Pancreas (tissue), 10 donors: ENCODE data around the gene VASH1. TPM values are rescaled to one million over a fixed set of nuclear protein-coding genes. Genes with fewer than 3 reads are reported as not detected.

ENCODE experiments used
- ATAC-seq, 4 donors: fragments of 200-7000 bp; cut with Tn5 transposase; one replicate each; pipeline versions ENCODE4 v1.8.0 to v1.9.1; 2020; ENCODE audit warnings: mild to moderate bottlenecking in 4 of 4, moderate library complexity in 4 of 4
- DNase-seq, 6 donors: peaks; one replicate each; pipeline ENCODE4 v3.0.0-alpha.2; 2020
- FAIRE-seq: peaks from 2 replicates; lab custom pipeline; 2012; peaks lifted over from hg19 to GRCh38; lab: Jason Lieb, UNC
- H3K27ac ChIP-seq, 4 donors: fragments of 200-600 bp; sonication (generic); 1 replicate in 3 of 4; 2 replicates in 1 of 4; pipeline versions ENCODE4 v1.5.0 to v1.8.0; 2020
- H3K27me3 ChIP-seq, 4 donors: fragments of 200-600 bp; one replicate each; pipeline ENCODE4 v1.8.0; 2021
- H3K36me3 ChIP-seq, 3 donors: fragments of 200-600 bp; sonication (generic) in 1 of 3; one replicate each; pipeline versions ENCODE4 v1.5.0 to v1.8.0; 2020 to 2021
- H3K4me1 ChIP-seq, 3 donors: fragments of 200-600 bp; one replicate each; pipeline ENCODE4 v1.8.0; 2021
- H3K4me3 ChIP-seq, 4 donors: fragments of 200-600 bp; sonication (generic) in 2 of 4; one replicate each; pipeline versions ENCODE4 v1.5.0 to v1.8.0; 2020 to 2021
- H3K9me3 ChIP-seq, 4 donors: fragments of 200-600 bp; one replicate each; pipeline ENCODE4 v1.8.0; 2021
- WGBS, 2 donors: extraction: QIAGEN DNeasy Blood & Tissue Kit; methylation state at CpG; one replicate each; pipeline ENCODE4 v1.1.7; 2013; 5-methylcytosine and 5-hydroxymethylcytosine counted together
- intact Hi-C, 3 donors: fragments of 100-400 bp; cut with DNase I; formaldehyde crosslinking; loops; one replicate each; pipeline versions ENCODE4 v1.11.1 to v1.14.2; 2022
- polyA plus RNA-seq, 2 donors: library from polyadenylated mRNA; stranded (reverse); fragments of 200-250 nt; gene quantifications; one replicate each; pipeline ENCODE4 v1.2.3, GENCODE V29; 2013
- total RNA-seq, 6 donors: library from RNA; stranded (reverse); fragmentation: NEBNext Ultra II Directional in 4 of 6; extraction: Animal tissue kit (Norgen Biotek cat#: 25700) in 4 of 6; gene quantifications; one replicate each; pipeline versions ENCODE4 v1.2.1 to v1.2.4, GENCODE V29; 2021 to 2023
- TF ChIP-seq, protein P1 (sequence below), 4 donors: fragments of 200-600 bp; sonication (generic) in 3 of 4; IDR thresholded peaks; one replicate each; pipeline versions ENCODE4 v1.5.0 to v1.8.0; 2021; ENCODE audit warnings: antibody characterized with exemption in 4 of 4
- donor health status: healthy with polysubstance abuse.
- donor health status: DM: no; HTN: no; CAD: no; lungs with moderate emphysema.
- donor health status: DM: no; HTN: no; CAD: no.
- donor health status: control.
- donor health status: control.
- donor health status: Bipolar disorder and iron deficiency.
- donor health status: DM: yes; HTN: yes; CAD: no.
- donor health status: DM: no; HTN: no; CAD: no.
- donor health status: DM: no; HTN: no; CAD: no.
- donor health status: DM: yes; HTN: yes; CAD: no.

VASH1 gene
- total and polyA plus RNA-seq, 8 donors, result 1.6 to 15.0 (median 4.7) TPM

GRCh38 chr14:76829650-76830421, 68.6 kb downstream of the VASH1 start:
- DNase-seq (peak; percentile 81 to 90 (median 88)), FAIRE-seq (no peak), ATAC-seq (peak; percentile 58 to 68 (median 64))
- intact Hi-C loops, result no loop called here
- H3K4me1 ChIP-seq, result peaks cover 65 to 75% (median 68%) of the 10 kb centered on the region in 3 donors
- no peaks in the 10 kb centered on the region for H3K36me3 ChIP-seq
- no peaks in the 10 kb centered on the region for H3K9me3 ChIP-seq
- peak overlapping the region in 1 of 4 donors; percentile 47 for H3K4me3 ChIP-seq
- 15 to 23% methylated on average over 7 of the region's 7 CpGs for WGBS, 2 donors
- TF ChIP-seq, protein P1, sequence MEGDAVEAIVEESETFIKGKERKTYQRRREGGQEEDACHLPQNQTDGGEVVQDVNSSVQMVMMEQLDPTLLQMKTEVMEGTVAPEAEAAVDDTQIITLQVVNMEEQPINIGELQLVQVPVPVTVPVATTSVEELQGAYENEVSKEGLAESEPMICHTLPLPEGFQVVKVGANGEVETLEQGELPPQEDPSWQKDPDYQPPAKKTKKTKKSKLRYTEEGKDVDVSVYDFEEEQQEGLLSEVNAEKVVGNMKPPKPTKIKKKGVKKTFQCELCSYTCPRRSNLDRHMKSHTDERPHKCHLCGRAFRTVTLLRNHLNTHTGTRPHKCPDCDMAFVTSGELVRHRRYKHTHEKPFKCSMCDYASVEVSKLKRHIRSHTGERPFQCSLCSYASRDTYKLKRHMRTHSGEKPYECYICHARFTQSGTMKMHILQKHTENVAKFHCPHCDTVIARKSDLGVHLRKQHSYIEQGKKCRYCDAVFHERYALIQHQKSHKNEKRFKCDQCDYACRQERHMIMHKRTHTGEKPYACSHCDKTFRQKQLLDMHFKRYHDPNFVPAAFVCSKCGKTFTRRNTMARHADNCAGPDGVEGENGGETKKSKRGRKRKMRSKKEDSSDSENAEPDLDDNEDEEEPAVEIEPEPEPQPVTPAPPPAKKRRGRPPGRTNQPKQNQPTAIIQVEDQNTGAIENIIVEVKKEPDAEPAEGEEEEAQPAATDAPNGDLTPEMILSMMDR (IDR thresholded peaks at IDR 0.05), result no peak
- no peaks in the 10 kb centered on the region for H3K27me3 ChIP-seq
- peak overlapping the region; percentile 79 to 96 (median 86) for H3K27ac ChIP-seq

- Histone ChIP-seq H3K27ac (peak overlapping the region; percentile 79 to 96 (median 86)), H3K36me3 (no peaks in the 10 kb centered on the region), H3K4me1 (peaks cover 71 to 80% (median 74%) of the 10 kb centered on the region in 3 donors), H3K9me3 (no peaks in the 10 kb centered on the region), H3K4me3 (no peak overlapping the region), H3K27me3 (no peaks in the 10 kb centered on the region)
- intact Hi-C loops, result no loop called here
- FAIRE-seq (no peak), DNase-seq (no peak), ATAC-seq (no peak)
- WGBS, 2 donors, result 87 to 95% methylated on average over 4 of the region's 4 CpGs
- TF ChIP-seq, protein P1 (IDR thresholded peaks at IDR 0.05), result no peak
These were observed 69.3 kb downstream of the VASH1 start for GRCh38 chr14:76830556-76830955.

- ATAC-seq (no peak), DNase-seq (no peak), FAIRE-seq (no peak)
- Histone ChIP-seq H3K9me3 (no peaks in the 10 kb centered on the region), H3K4me1 (peaks cover 67 to 81% (median 72%) of the 10 kb centered on the region in 3 donors), H3K27ac (peak overlapping the region in 3 of 4 donors; percentile 31 to 96 (median 92)), H3K27me3 (no peaks in the 10 kb centered on the region), H3K36me3 (no peaks in the 10 kb centered on the region), H3K4me3 (no peak overlapping the region)
- 73 to 95% methylated on average over 1 of the region's 1 CpG for WGBS, 2 donors
- intact Hi-C loops, result no loop called here
- TF ChIP-seq, protein P1 (IDR thresholded peaks at IDR 0.05), result no peak
These were observed 71.3 kb downstream of the VASH1 start for GRCh38 chr14:76832503-76832988.

Other genes starting within 250 kb of the VASH1 start
- 10 to 100 TPM; 25.8 to 40.1 (median 32.4) TPM for gene ANGEL1, start 51.4 kb downstream of the VASH1 start, total RNA-seq
- 10 to 100 TPM; 28.9 to 30.6 TPM for gene ANGEL1, start 51.4 kb downstream of the VASH1 start, polyA plus RNA-seq
- not detected for gene LRRC74A, start 64.9 kb downstream of the VASH1 start, total RNA-seq
- gene LRRC74A, start 64.9 kb downstream of the VASH1 start, polyA plus RNA-seq, result under 1 TPM in 1 of 2 donors, not detected in 1; 0.07 TPM